PFSK-1 (cell line): ENCODE data around the gene DMBX1.

ENCODE experiments used
- FOXP2 ChIP-seq: optimal IDR thresholded peaks from 2 replicates; pipeline ENCODE3; 2011; ENCODE audit warnings: borderline replicate concordance, control low read depth, inconsistent platforms; ENCODE audit not compliant: insufficient read depth; ENCODE audit errors: extremely low read length, extremely low read depth
- POLR2AphosphoS5 ChIP-seq: IDR thresholded peaks from 2 replicates; pipeline ENCODE4 v1.6.1; 2012; ENCODE audit warnings: low read depth, mild to moderate bottlenecking, control low read depth, low read length, moderate library complexity
- REST ChIP-seq, 2 experiments: IDR thresholded peaks; 2 replicates each; pipeline versions ENCODE4 v1.6.1 to v1.8.0; 2011 to 2012; ENCODE audit warnings: low read depth in 2 of 2, low read length in 2 of 2, control low read depth in 1 of 2, inconsistent platforms in 1 of 2, mild to moderate bottlenecking in 1 of 2, moderate library complexity in 1 of 2; ENCODE audit not compliant: insufficient read depth in 1 of 2
- SIN3A ChIP-seq: IDR thresholded peaks from 2 replicates; pipeline ENCODE4 v1.6.1; 2012; ENCODE audit warnings: mild to moderate bottlenecking, low read length, moderate library complexity, borderline replicate concordance; ENCODE audit not compliant: insufficient read depth
- TAF1 ChIP-seq: IDR thresholded peaks from 2 replicates; pipeline ENCODE4 v1.6.1; 2012; ENCODE audit warnings: low read length, control low read depth, borderline replicate concordance; ENCODE audit not compliant: insufficient read depth

DMBX1 gene

GRCh38 chr1:46527474-46528296 is 38.0 kb downstream of the DMBX1 start:
- TF ChIP-seq REST (IDR thresholded peaks at IDR 0.05; ENCODE audit: insufficient read depth in 1 of 2, low read depth in 2 of 2, low read length in 2 of 2) (no peak), POLR2AphosphoS5 (no peak), FOXP2 (no peak), TAF1 (no peak), SIN3A (no peak)

- TF ChIP-seq TAF1: no peak
These were observed 38.8 kb downstream of the DMBX1 start for GRCh38 chr1:46528297-46528955.

- no peak for TF ChIP-seq REST (IDR thresholded peaks at IDR 0.05; ENCODE audit: insufficient read depth in 1 of 2, low read depth in 2 of 2, low read length in 2 of 2)
- no peak for TF ChIP-seq FOXP2
- TF ChIP-seq TAF1: no peak
- no peak for TF ChIP-seq POLR2AphosphoS5
- no peak for TF ChIP-seq SIN3A
These were observed 39.5 kb downstream of the DMBX1 start for GRCh38 chr1:46529031-46529630.

- no peak for TF ChIP-seq TAF1
- TF ChIP-seq POLR2AphosphoS5: no peak
- TF ChIP-seq FOXP2: no peak
- no peak for TF ChIP-seq SIN3A
- TF ChIP-seq REST (IDR thresholded peaks at IDR 0.05; ENCODE audit: insufficient read depth in 1 of 2, low read depth in 2 of 2, low read length in 2 of 2): no peak
These were observed 40.7 kb downstream of the DMBX1 start for GRCh38 chr1:46530311-46530710.

- TF ChIP-seq TAF1 (no peak), FOXP2 (no peak), REST (IDR thresholded peaks at IDR 0.05; ENCODE audit: insufficient read depth in 1 of 2, low read depth in 2 of 2, low read length in 2 of 2) (no peak), SIN3A (no peak), POLR2AphosphoS5 (no peak)
These were observed 41.3 kb downstream of the DMBX1 start for GRCh38 chr1:46530791-46531409.
